Measurements from ENCODE around the gene NEK9.

GRCh38 chr14:75156901-75157300, 30.1 kb upstream of the NEK9 start:
- no peak for TF ChIP-seq CTCF (IDR thresholded peaks at IDR 0.05; ENCODE audit: low read depth, low read length, poor library complexity, severe bottlenecking)
- no peak for TF ChIP-seq EZH2phosphoT487 (IDR thresholded peaks at IDR 0.05; ENCODE audit: borderline replicate concordance, low read length)

Measured in DOHH2 (cell line).